NCI-H146 treated with DMSO at 0.1 percent for 48 hours (cell line): ENCODE measurements around the gene CACTIN.
"Not testable (repeated sequence)": the region's sequence is repeated elsewhere in the genome, so short reads cannot be mapped to it uniquely, and the experiment has no call there.

ENCODE experiments used
- DNase-seq: peaks from one replicate; lab custom pipeline; 2025; ENCODE audit not compliant: unreplicated experiment; lab: John Stamatoyannopoulos, UW

CACTIN gene

DNA sequence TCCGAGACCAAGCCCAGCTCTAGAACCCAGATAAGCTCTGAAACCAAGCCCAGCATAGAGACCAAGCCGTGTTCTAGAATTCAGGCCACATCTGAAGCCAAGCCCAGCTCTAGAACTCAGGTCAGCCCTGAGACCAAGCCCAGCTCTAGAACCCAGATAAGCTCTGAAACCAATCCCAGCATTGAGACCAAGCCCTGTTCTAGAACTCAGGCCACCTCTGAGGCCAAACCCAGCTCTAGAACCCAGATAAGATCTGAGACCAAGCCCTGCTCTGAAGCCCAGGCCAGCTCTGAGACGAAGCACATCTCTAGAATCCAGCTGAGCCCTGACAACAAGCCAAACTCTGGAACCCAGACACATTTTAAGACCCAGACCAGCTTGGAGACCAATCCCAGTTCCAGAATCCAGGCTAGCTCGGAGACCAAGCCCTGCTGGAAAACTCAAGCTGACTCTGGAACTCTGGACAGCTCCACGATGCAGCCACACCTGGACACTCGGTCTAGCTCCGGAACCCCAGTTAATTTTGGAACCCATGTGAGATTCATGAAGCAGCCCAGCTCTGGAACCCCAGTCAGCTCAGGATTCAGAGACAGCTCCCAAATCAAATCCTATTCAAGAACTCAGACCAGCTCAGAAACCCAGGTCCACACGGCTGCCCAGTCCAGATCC, 35.5 kb downstream of the CACTIN start:
- no peak for DNase-seq

DNA sequence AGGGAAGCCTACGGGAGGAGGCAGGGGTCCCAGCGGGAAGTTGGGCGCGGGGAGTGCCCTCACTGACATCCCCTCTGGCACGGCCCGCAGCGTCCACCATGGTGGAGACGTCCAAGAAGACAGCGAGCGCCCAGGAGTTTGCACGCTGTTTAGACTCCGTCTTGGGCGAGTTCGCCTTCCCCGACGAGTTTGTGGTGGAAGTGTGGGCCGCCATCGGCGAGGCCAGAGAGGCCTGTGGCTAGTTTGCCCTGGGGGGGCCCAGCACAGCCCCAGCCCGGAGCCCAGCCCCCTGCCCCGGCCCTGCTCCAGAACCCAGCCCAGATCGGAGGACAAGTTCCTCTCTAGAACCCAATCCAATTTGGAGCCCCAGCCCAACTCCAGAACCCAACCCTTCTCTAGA, 36.6 kb downstream of the CACTIN start:
- no peak for DNase-seq

DNA sequence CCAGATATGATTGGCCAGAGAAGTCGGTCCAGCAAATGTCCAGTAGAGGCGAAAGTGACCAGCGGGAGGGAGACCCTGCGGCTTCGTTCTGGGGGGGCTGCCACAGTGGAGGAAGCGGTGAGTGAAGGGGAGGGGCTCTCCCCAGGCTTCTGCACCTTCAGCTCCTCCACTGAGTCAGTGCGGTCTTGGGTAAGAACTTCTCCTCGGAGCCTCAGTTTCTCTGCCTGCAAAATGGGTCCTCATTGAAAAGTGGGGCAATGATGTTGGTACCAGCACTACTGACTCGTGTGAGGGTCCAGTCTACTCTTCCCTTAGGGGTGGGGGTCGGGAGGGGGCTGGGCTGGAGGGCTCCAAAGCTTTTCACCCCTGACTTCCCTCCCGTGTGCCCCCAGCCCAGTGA, 37.2 kb downstream of the CACTIN start:
- no peak for DNase-seq

DNA sequence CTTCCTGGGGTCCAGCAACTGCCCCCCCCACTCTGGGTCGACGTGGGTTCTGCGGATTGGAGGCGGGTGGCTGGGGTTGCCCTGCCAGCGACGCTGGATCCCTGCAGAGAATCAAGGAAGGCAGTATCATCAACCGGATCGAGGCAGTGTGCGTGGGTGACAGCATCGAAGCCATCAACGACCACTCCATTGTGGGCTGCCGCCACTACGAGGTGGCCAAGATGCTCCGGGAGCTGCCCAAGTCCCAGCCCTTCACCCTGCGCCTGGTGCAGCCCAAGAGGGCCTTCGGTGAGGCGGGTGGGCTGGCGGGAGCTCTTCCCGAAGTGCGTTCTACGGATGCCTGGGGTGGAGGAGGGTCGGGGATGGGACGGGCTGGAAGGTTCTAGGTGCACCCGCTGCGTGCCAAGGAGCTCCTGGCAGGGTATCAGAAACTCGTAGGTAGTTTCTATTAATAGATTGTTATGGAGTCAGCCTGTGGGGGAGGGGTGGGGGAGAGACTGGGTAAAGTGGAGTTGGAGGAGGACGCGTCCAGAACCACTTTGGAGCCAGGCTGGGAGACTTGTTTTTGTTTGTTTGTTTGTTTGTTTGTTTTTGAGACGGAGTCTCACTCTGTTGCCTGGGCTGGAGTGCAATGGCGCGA, 39.8 kb downstream of the CACTIN start:
- no peak for DNase-seq

DNA sequence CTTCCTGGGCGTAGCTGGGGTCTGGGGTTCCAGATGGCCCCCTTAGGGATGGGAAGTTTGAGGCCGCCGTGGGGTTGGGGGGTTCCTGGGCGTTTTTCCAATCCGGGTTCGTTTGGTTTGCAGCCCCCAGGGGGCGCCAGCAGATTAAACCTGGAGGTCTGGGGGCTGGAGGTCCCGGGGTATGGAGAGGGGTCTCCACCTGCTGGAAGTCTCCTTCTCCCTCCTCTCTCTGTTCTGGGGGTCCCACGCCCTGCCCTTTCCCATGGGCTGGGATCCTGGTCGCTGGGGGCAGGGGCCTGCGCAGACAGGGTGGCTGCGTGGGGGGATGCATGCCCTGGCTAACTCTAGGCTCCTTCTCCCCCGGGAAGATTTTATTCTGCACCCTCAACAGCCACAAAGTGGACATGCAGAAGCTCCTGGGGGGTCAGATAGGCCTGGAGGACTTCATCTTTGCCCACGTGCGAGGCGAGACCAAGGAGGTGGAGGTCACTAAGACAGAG, 40.4 kb downstream of the CACTIN start:
- no peak for DNase-seq

DNA sequence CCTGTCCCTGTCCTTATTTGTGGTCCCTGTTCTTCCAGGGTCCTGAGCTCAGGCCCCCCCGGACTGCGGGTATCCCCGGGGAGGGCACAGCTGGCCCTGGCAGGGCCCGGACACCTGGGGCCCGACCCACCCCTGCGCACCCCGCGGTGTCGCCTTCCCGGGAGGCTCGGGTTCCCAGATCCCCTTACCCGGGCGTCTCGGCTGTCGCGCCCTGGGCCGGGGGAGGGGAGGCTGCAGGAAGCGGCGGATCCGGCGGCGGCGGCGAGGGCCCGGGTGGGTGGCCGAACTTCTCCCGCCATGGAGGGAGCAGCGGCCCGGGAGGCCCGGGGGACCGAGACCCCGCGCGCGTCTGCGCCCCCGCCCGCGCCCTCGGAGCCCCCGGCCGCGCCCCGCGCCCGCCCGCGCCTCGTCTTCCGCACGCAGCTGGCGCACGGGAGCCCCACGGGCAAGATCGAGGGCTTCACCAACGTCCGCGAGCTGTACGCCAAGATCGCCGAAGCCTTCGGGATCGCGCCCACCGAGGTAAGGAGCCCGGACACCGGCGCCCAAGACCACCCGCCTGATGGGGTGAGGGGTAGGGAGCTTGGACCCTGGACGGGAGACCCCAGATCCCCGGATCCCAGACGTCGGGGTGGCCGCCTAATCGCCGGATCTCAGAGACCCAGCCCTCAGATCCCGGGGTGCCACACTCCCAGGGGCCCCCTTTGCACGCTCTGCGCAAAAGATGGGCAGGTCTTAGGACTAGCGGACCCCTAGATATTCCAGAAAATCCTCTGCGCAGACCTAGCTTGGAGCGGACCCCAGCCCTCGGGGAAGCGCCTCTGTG, 41.1 kb downstream of the CACTIN start, which contains the start of gene GIPC3:
Gene GIPC3 (plus strand): TSS at position 178 of the 826 bp plus-strand sequence. CDS start 120 bp downstream, at position 298.
- no peak for DNase-seq

DNA sequence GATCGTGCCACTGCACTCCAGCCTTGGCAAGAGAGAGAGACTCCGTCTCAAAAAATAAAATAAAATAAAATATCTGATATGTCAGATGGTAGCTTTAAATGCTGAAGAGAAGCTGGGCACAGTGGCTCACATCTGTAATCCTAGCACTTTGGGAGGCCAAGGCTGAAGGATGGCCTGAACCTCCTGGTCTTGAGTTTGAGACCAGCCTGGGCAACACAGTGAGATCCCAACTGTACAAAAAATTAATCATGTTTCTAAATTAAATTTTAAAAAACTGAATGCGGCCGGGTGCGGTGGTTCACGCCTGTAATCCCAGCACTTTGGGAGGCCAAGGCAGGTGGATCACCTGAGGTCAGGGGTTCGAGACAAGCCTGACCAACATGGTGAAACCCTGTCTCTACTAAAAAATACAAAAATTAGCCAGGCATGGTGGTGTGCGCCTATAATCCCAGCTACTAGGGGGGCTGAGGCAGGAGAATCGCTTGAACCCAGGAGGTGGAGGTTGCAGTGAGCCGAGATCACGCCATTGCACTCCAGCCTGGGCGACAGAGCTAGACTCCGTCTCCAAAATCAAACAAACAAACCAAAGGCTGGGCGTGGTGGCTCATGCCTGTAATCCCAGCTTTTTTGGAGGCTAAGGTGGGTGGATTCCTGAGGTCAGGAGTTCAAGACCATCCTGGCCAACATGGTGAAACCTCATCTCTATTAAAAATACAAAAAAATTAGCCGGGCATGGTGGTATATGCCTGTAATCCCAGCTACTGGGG, 42.4 kb downstream of the CACTIN start:
- not testable (repeated sequence) for DNase-seq

DNA sequence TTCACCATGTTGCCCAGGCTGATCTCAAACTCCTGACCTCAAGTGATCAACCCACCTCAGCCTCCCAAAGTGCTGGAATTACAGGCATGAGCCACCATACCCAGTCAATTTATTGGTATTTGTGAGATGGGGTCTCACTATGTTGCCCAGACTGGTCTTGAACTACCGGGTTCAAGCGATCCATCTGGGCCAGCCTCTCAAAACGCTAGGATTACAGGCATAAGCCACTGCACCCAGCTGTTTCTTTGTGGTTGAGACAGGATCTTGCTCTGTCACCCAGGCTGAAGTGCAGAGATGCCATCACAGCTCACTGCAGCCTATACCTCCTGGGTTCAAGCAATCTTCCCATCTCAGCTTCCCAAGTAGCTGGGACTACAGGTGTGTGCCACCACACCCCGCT, 44.8 kb downstream of the CACTIN start:
- not testable (repeated sequence) for DNase-seq

DNA sequence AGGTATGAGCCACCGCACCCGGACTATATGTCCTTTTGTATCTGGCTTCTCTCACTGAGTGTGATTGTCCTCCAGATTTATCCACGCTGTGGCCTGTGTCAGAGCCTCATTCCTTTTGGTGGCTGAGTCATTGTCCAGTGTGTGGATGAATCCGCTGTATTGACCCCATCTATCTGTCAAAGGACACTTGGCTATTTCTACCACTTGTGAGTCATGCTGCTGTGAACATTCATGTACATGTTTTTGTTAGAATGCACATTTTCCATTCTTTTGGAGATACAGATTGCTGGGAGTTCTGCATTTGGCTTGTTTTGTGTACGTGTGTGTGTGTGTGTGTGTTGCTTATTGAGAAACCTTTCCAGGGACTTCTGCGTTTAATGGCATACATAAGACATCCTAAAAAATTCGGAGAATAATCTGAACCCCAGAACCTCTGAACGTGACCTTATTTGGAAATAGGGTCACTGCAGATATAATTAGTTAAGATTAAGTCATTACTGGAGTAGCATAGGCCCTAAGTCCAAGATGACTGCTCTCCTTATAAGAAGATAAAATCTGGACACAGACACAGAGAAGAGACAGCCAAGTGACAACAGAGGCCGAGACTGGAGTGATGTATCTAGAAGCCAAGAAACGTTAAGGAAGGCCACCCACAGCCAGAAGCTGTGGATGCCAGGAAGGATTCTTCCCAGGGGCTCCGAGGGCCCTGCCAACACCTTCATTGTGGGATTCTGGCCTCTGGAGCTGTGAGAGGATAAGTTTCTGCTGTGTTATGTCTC, 46.2 kb downstream of the CACTIN start:
- no peak for DNase-seq

DNA sequence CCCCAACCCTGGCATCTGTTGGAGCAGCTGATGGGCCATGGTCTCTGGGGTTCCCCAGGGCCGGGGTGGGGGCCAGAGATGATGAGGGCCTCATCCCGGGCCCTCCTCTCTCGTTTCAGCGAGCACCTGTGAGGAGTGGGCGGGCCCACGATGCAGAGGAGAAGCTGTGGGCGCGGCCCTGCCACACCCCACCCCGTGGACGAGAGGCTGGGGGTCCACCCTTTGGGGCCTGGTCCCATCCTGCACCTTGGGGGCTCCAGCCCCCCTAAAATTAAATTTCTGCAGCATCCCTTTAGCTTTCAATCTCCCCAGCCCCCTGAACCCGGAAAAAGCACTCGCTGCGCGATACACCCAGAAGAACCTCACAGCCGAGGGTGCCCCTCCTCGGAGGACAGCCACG, 48.2 kb downstream of the CACTIN start:
- DNase-seq = no peak

DNA sequence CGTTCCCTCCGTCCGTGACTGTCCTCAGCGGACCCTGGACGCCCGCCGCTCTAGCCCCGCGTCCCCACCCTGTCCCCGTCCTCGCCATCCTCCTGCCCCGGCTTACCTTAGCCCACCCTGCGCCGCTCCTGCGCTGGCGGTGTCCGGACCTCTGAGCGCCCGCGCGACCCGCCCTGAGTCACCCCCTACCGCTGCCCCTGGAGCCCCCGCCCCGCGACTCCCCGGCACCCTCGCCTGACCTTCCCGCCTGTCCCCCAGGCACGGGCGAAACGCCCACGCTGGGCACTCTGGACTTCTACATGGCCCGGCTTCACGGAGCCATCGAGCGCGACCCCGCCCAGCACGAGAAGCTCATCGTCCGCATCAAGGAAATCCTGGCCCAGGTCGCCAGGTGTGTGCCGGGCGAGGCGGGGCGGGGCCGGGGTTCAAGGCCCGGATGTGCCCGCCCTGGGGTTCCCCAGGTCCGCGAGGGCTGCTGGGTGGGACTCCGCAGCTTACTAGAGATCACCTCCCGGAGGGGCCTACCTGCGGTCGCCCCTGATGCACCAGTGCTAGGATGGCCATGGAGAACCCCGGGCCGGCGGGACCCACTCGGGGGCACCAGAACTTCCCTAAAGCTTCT, 48.8 kb downstream of the CACTIN start:
- DNase-seq = no peak

DNA sequence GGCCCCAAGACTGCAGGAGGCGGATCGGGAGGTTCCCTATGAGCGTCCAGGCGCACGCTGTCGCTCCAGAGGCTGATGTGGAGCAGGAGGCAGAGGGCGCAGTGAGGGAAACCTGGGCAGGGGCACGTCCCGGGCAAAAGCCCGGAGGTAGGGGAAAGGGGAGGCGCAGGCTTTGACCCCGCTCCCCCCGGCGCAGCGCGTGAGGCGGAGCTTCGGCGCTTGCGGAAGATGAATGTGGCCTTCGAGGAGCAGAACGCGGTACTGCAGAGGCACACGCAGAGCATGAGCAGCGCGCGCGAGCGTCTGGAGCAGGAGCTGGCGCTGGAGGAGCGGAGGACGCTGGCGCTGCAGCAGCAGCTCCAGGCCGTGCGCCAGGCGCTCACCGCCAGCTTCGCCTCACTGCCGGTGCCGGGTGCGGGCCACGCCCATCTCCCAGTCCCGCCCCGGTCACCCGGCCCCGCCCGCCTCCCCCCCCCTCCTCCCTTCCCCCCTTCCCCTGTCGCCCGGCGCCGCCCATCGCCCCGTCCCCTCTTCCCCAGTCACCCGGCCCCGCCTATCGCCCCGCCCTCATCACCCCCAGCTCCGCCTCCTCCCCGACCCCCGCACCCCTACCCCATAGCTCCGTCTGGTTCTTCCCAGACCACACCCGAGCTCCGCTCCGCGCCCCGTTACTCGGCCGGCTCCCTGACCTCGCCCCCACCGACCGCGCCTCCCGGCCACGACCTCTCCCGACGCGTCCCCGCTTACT, 49.7 kb downstream of the CACTIN start:
- DNase-seq = no peak

DNA sequence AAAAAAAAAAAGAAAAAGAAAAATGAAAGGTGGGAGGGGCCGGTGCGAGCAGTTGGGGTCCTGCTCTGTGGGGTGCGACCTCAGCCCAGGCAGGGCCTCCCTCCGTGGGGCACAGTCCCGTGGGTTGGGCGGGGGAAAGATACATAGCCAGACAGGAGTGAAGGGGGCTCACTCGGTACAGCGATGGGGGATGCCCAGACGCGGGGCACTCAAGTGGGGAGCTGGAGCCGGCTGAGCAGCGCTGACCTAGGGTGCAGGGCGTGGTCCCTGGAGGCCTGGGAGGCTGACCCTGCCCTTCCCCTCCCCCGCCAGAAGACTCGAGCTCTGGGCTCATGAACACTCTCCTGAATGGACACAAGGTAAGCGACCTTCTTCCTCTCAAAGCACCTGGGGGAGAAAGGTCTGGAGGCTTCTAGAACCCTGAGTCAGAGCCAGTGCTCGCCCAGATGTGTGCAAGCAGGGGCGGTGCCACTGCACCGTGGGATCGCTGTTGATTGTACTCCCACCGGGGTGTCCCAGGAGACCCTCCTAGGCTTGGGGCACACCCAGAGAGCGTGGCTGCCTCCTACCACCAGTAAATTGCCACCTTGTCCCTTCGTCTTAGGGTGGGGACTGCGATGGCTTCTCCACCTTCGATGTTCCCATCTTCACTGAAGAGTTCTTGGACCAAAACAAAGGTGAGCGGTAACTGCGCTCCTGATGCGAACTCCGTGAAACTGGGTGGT, 50.5 kb downstream of the CACTIN start:
- no peak for DNase-seq

DNA sequence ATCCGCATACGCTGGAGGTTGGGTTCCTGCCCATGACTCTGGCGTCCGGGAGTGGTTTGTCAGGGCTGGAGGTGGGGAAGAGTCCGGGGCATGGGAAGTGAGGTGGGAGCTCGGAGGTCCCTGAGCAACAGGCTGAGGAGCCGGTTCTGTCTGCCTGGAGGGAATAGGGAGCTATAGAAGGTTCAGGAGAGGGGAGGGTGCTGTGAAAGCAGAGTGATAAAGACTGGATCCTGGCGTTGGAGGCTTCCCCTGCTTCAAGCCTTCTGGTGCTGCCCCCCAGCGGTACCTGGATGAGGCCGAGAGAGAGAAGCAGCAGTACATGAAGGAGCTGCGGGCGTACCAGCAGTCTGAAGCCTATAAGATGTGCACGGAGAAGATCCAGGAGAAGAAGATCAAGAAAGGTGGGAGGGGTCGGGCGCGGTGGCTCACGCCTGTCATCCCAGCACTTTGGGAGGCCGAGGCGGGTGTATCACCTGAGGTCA, 51.3 kb downstream of the CACTIN start:
- no peak for DNase-seq

DNA sequence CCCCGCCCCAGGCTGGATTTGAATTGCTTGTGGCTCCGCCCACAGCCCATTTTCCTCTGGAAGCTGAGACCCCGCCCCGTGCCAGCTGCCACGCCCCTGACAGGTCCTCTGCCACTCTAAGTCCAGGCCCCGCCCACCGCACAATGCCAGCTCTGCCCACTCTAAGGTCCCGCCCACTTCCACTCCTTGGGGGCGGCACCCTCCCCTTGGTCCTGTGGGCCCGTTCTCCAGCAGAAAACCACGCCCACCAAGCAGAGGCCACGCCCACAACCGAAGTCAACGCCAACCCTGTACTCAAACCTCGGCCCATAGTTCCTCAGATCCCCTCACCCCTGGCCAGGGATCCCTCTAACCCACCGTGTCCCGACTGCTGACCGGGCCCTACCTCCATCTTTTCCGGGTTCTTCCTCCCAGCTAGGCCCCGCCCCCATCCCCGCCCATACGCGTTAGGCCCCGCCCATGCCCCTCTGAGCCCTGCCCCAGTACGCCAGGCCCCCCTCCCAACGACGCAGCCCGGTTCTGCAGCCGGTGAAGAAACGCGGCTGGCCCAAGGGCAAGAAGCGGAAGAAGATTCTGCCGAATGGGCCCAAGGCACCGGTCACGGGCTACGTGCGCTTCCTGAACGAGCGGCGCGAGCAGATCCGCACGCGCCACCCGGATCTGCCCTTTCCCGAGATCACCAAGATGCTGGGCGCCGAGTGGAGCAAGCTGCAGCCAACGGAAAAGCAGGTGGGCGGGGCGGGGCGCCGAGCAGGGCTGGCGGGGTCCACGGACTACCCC, 52.5 kb downstream of the CACTIN start:
- DNase-seq = peak; percentile 13

DNA sequence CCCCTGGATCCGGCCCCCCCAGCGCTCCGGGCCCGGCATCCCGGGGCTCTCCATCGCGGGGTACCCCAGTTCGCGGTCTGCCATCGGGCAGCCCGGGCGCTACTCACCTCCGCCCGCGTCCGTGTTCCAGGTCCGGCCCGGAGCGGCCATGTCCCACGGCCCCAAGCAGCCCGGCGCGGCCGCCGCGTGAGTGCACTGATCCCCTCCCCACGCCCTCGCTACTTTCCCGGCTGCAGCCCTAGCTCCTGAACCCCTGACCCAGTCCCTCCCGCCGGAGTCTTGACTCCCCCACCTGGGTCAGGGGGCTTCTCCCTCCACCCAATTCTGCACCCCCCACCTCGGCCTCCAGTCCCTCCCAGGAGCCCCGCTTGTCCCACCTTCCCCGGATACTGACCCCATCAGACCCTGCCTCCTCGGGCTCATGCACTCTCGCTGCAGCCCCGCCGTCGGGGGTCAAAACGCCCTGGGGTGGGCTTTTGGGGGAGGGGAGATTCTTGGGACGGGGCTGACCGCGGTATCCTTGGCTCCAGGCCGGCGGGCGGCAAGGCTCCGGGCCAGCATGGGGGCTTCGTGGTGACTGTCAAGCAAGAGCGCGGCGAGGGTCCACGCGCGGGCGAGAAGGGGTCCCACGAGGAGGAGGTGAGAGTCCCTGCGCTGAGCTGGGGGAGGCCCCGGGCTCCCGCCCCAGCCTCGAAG, 53.3 kb downstream of the CACTIN start:
- DNase-seq = no peak

DNA sequence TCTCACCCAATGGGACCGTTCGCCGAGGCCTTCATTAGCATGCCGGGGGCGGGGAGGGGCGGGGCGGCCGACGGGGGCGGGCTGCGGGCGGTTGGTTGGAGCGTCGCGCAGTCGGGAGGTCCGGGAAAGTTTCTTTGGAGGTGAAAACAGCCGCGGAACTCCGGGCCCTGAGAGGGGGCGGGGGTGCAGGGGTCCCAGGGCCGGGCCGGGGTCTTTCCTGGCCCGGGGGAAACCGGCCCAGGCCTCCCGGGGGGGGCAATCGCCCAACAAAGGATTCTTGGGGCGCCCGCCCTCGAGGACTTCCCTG, 53.8 kb downstream of the CACTIN start, which contains the start of gene HMG20B:
Gene HMG20B (plus strand): TSS at position 90 of the 307 bp plus-strand sequence. CDS start 366 bp downstream, outside the sequence.
- no peak for DNase-seq
